ENCODE results near the gene CHKB. TPM values are rescaled to one million over a fixed set of nuclear protein-coding genes. Genes with fewer than 3 reads are reported as not detected.

Gene CHKB
- total RNA-seq, 1 donor from 2014 or later, result 88.7 TPM

- intact Hi-C loops (cut with micrococcal nuclease), result loop anchor here (1.0 to 10.0 kb wide), 3 partner anchors 14 to 566 kb away; partner anchors contain the start of genes KLHDC7B and PIM3
- H3K9me3 Mint-ChIP-seq, result no peaks in the 10 kb centered on the region
- H3K4me3 Mint-ChIP-seq, result peak overlapping the region; percentile 93
- H3K27ac Mint-ChIP-seq, result peak overlapping the region; percentile 99
- peaks cover 45% of the 10 kb centered on the region for H3K4me1 Mint-ChIP-seq (ENCODE audit: low read depth)
- no peak for DNase-seq (ENCODE audit: low spot score)
- no peaks in the 10 kb centered on the region for H3K27me3 Mint-ChIP-seq (ENCODE audit: insufficient read depth)
- peaks cover 7% of the 10 kb centered on the region for H3K36me3 Mint-ChIP-seq (ENCODE audit: low read depth)
Observed at GRCh38 chr22:50530580-50530876, 52.1 kb downstream of the CHKB start.

- intact Hi-C loops (cut with micrococcal nuclease), result loop anchor here (1.0 to 10.0 kb wide), 3 partner anchors 15 to 565 kb away; partner anchors contain the start of genes KLHDC7B and PIM3
- Mint-ChIP-seq H3K27ac (peak within 1 kb of the TSS; percentile 99), H3K36me3 (ENCODE audit: low read depth) (peaks cover 7% of the 10 kb centered on the region), H3K27me3 (ENCODE audit: insufficient read depth) (no peaks in the 10 kb centered on the region), H3K9me3 (no peaks in the 10 kb centered on the region), H3K4me1 (ENCODE audit: low read depth) (peaks cover 45% of the 10 kb centered on the region), H3K4me3 (peak within 1 kb of the TSS; percentile 93)
- DNase-seq (ENCODE audit: low spot score), result peak; percentile 81
Observed at GRCh38 chr22:50529897-50530579, 52.6 kb downstream of the CHKB start, which contains the start of gene TYMP. Gene TYMP, minus strand, starts transcription at chr22:50530012. Its CDS starts 303 bp downstream, at chr22:50529709.

- no peaks in the 10 kb centered on the region for H3K27me3 Mint-ChIP-seq (ENCODE audit: insufficient read depth)
- peaks cover 11% of the 10 kb centered on the region for H3K36me3 Mint-ChIP-seq (ENCODE audit: low read depth)
- no peaks in the 10 kb centered on the region for H3K9me3 Mint-ChIP-seq
- DNase-seq (ENCODE audit: low spot score), result no peak
- intact Hi-C loops (cut with micrococcal nuclease), result no loop called here
- peak overlapping the region; percentile 34 for H3K27ac Mint-ChIP-seq
- H3K4me3 Mint-ChIP-seq, result peak overlapping the region; percentile 83
- peaks cover 46% of the 10 kb centered on the region for H3K4me1 Mint-ChIP-seq (ENCODE audit: low read depth)
Observed at GRCh38 chr22:50529416-50529896, 53.2 kb downstream of the CHKB start.

Other genes starting within 250 kb of the CHKB start
- 46.0 and 48.5 TPM in 2 replicates for gene PPP6R2, start 239.5 kb downstream of the CHKB start, total RNA-seq
- 113 and 116 TPM in 2 replicates for gene SBF1, start 107.8 kb downstream of the CHKB start, total RNA-seq
- 4.2 and 4.9 TPM in 2 replicates for gene ADM2, start 101.3 kb downstream of the CHKB start, total RNA-seq
- gene MIOX, start 96.0 kb downstream of the CHKB start, total RNA-seq, result 0.29 TPM in 1 of 2 replicates, not detected in the other
- 79.5 and 81.2 TPM in 2 replicates for gene LMF2, start 75.1 kb downstream of the CHKB start, total RNA-seq
- 133 and 134 TPM in 2 replicates for gene NCAPH2, start 74.6 kb downstream of the CHKB start, total RNA-seq
- 8.7 and 14.8 TPM in 2 replicates for gene SCO2, start 57.3 kb downstream of the CHKB start, total RNA-seq
- 57.2 and 59.9 TPM in 2 replicates for gene TYMP, start 52.8 kb downstream of the CHKB start, total RNA-seq
- 5.5 TPM in 2 replicates for gene KLHDC7B, start 37.0 kb downstream of the CHKB start, total RNA-seq
- 0.83 TPM in 1 of 2 replicates, not detected in the other for gene SYCE3, start 19.9 kb downstream of the CHKB start, total RNA-seq
- gene CPT1B, start 4.4 kb downstream of the CHKB start, total RNA-seq, result 65.6 and 68.2 TPM in 2 replicates
- 0.08 and 0.17 TPM in 2 replicates for gene MAPK8IP2, start 17.9 kb upstream of the CHKB start, total RNA-seq
- gene ARSA, start 45.3 kb upstream of the CHKB start, total RNA-seq, result 26.2 and 27.3 TPM in 2 replicates
- gene SHANK3, start 90.0 kb upstream of the CHKB start, total RNA-seq, result 0.05 and 0.10 TPM in 2 replicates
- not detected in 2 replicates for gene ACR, start 155.4 kb upstream of the CHKB start, total RNA-seq
- gene RABL2B, start 200.8 kb upstream of the CHKB start, total RNA-seq, result 30.7 and 41.3 TPM in 2 replicates